Muscle of leg (tissue), 11 donors: ENCODE measurements around the gene ZBTB8OS. TPM values are rescaled to one million over a fixed set of nuclear protein-coding genes. Genes with fewer than 3 reads are reported as not detected.
"Not testable (repeated sequence)": the region's sequence is repeated elsewhere in the genome, so short reads cannot be mapped to it uniquely, and the experiment has no call there.

ENCODE experiments used
- DNase-seq: peaks from one replicate; pipeline ENCODE4 v3.0.0; 2013
- H3K27ac ChIP-seq: one replicate; pipeline ENCODE4 v1.5.1; 2013; ENCODE audit warnings: mild to moderate bottlenecking, low read length, control low read depth
- H3K27me3 ChIP-seq: one replicate; pipeline ENCODE4 v1.6.1; 2013; ENCODE audit warnings: low read length; ENCODE audit not compliant: control insufficient read depth, insufficient read depth
- H3K36me3 ChIP-seq: one replicate; pipeline ENCODE4 v1.6.1; 2013; ENCODE audit warnings: low read length; ENCODE audit not compliant: control insufficient read depth, insufficient read depth
- H3K4me1 ChIP-seq: one replicate; pipeline ENCODE4 v1.6.1; 2013; ENCODE audit warnings: low read length; ENCODE audit not compliant: control insufficient read depth, insufficient read depth
- H3K4me3 ChIP-seq: one replicate; pipeline ENCODE4 v1.5.1; 2013; ENCODE audit warnings: low read length, control low read depth
- H3K9me3 ChIP-seq: replicated peaks from 2 replicates; pipeline ENCODE4 v1.6.1; 2013; ENCODE audit warnings: low read depth, low read length; ENCODE audit not compliant: control insufficient read depth
- WGBS: methylation state at CpG from one replicate; pipeline ENCODE4 v1.1.5; 2013; ENCODE audit warnings: missing lambda C conversion rate; ENCODE audit not compliant: insufficient coverage; 5-methylcytosine and 5-hydroxymethylcytosine counted together
- polyA plus RNA-seq, 8 donors: library from polyadenylated mRNA; unstranded; fragments of 120-200 nt; gene quantifications; one replicate each; pipeline versions ENCODE4 v1.2.1 to v1.2.3, GENCODE V29; 2013; ENCODE audit warnings: inconsistent platforms in 1 of 8, low replicate concordance in 1 of 8; ENCODE audit not compliant: insufficient read length in 8 of 8, insufficient read depth in 1 of 8
- total RNA-seq: library from RNA; stranded (reverse); fragments of 120-200 nt; gene quantifications from one replicate; pipeline ENCODE4 v1.2.4, GENCODE V29; 2013

Gene ZBTB8OS
- total and polyA plus RNA-seq, 9 donors: 20.6 to 30.2 (median 24.1) TPM

- Histone ChIP-seq H3K27me3 (no peaks in the 10 kb centered on the region), H3K9me3 (no peaks in the 10 kb centered on the region), H3K4me3 (peak overlapping the region; percentile 81), H3K4me1 (peaks cover 15% of the 10 kb centered on the region), H3K27ac (peak overlapping the region; percentile 96), H3K36me3 (peaks cover 40% of the 10 kb centered on the region)
- no peak for DNase-seq
- WGBS: 70% methylated on average over 5 of the region's 16 CpGs
These were observed 2.1 kb upstream of the ZBTB8OS start for GRCh38 chr1:32652244-32652962.

- Histone ChIP-seq H3K4me1 (peaks cover 15% of the 10 kb centered on the region), H3K9me3 (no peaks in the 10 kb centered on the region), H3K27ac (peak overlapping the region; percentile 96), H3K36me3 (peaks cover 32% of the 10 kb centered on the region), H3K27me3 (no peaks in the 10 kb centered on the region), H3K4me3 (peak overlapping the region; percentile 81)
- 0% methylated on average over 24 of the region's 43 CpGs for WGBS
- no peak for DNase-seq
These were observed 1.2 kb upstream of the ZBTB8OS start for GRCh38 chr1:32651461-32652073.

- Histone ChIP-seq H3K4me3 (peak within 1 kb of the TSS; percentile 81), H3K36me3 (peaks cover 26% of the 10 kb centered on the region), H3K4me1 (peaks cover 15% of the 10 kb centered on the region), H3K9me3 (no peaks in the 10 kb centered on the region), H3K27ac (peak within 1 kb of the TSS; percentile 96), H3K27me3 (no peaks in the 10 kb centered on the region)
- under 1% methylated on average over 62 of the region's 67 CpGs for WGBS
- peak; percentile 99 for DNase-seq
These were observed 556 bp upstream of the ZBTB8OS start, which contains the start of gene RBBP4 for GRCh38 chr1:32650752-32651460. Gene RBBP4 (plus strand): TSS chr1:32651208. CDS start chr1:32651307, 99 bp downstream.

GRCh38 chr1:32647308-32648134, 2.8 kb downstream of the ZBTB8OS start:
- Histone ChIP-seq H3K27ac (no peak overlapping the region), H3K27me3 (no peaks in the 10 kb centered on the region), H3K4me3 (no peak overlapping the region), H3K36me3 (peaks cover 11% of the 10 kb centered on the region), H3K4me1 (peaks cover 12% of the 10 kb centered on the region), H3K9me3 (no peaks in the 10 kb centered on the region)
- no peak for DNase-seq
- WGBS: no CpG with 5 or more reads among the region's 6 CpGs

GRCh38 chr1:32644426-32644825, 5.9 kb downstream of the ZBTB8OS start:
- H3K4me3 ChIP-seq: no peak overlapping the region
- H3K27me3 ChIP-seq: no peaks in the 10 kb centered on the region
- peaks cover 2% of the 10 kb centered on the region for H3K4me1 ChIP-seq
- no peak overlapping the region for H3K27ac ChIP-seq
- WGBS: no CpG with 5 or more reads among the region's 4 CpGs
- DNase-seq: no peak
- peaks cover 4% of the 10 kb centered on the region for H3K36me3 ChIP-seq
- H3K9me3 ChIP-seq: no peaks in the 10 kb centered on the region

GRCh38 chr1:32642292-32642827, 8.0 kb downstream of the ZBTB8OS start:
- not testable (repeated sequence) for H3K9me3 ChIP-seq, H3K27me3 ChIP-seq, H3K4me3 ChIP-seq, H3K27ac ChIP-seq, H3K4me1 ChIP-seq, DNase-seq, H3K36me3 ChIP-seq
- WGBS: 82% methylated on average over 5 of the region's 8 CpGs

- H3K9me3 ChIP-seq: no peaks in the 10 kb centered on the region
- no peak overlapping the region for H3K27ac ChIP-seq
- no peaks in the 10 kb centered on the region for H3K4me1 ChIP-seq
- no peak overlapping the region for H3K4me3 ChIP-seq
- DNase-seq: no peak
- H3K36me3 ChIP-seq: peaks cover 3% of the 10 kb centered on the region
- no peaks in the 10 kb centered on the region for H3K27me3 ChIP-seq
- WGBS: no CpG with 5 or more reads among the region's 1 CpG
These were observed 10.8 kb downstream of the ZBTB8OS start for GRCh38 chr1:32639489-32640075.

GRCh38 chr1:32636914-32637645, 13.3 kb downstream of the ZBTB8OS start:
- H3K4me1 ChIP-seq: no peaks in the 10 kb centered on the region
- H3K27ac ChIP-seq: no peak overlapping the region
- H3K36me3 ChIP-seq: peaks cover 5% of the 10 kb centered on the region
- H3K27me3 ChIP-seq: no peaks in the 10 kb centered on the region
- no peak for DNase-seq
- H3K4me3 ChIP-seq: no peak overlapping the region
- no peaks in the 10 kb centered on the region for H3K9me3 ChIP-seq
- 88% methylated on average over 4 of the region's 16 CpGs for WGBS
